Activated CD8-positive, alpha-beta memory T cell treated with anti-CD3 and anti-CD28 coated beads, Interleukin-2, amount 10 ng/mL, durations not matched to agents 7 days and 5 days (primary cell): Measurements from ENCODE around the gene RBM14. TPM values are rescaled to one million over a fixed set of nuclear protein-coding genes. Genes with fewer than 3 reads are reported as not detected.
"Not testable (repeated sequence)": the region's sequence is repeated elsewhere in the genome, so short reads cannot be mapped to it uniquely, and the experiment has no call there.

ENCODE experiments used
- ATAC-seq: fragments of 150-1000 bp; cut with Tn5 transposase; one replicate; pipeline ENCODE4 v1.10.0; 2021; ENCODE audit warnings: moderate library complexity
- CTCF ChIA-PET: fragments of 350-600 bp; sonication (Branson Sonifier 250); formaldehyde crosslinking; loops from one replicate; lab custom pipeline; 2021; ENCODE audit warnings: antibody characterized with exemption; lab: Charles Lee
- DNase-seq: peaks from one replicate; pipeline ENCODE4 v3.0.0-alpha.2; 2020
- H3K27ac Mint-ChIP-seq: one replicate; pipeline ENCODE4 v1.8.0; 2021; ENCODE audit warnings: mild to moderate bottlenecking, mixed read lengths
- H3K27me3 Mint-ChIP-seq: one replicate; pipeline ENCODE4 v1.8.0; 2021; ENCODE audit warnings: mixed read lengths
- H3K36me3 Mint-ChIP-seq: one replicate; pipeline ENCODE4 v1.8.0; 2021; ENCODE audit warnings: mild to moderate bottlenecking, mixed read lengths
- H3K4me1 Mint-ChIP-seq: one replicate; pipeline ENCODE4 v1.8.0; 2021; ENCODE audit warnings: mixed read lengths
- H3K4me3 Mint-ChIP-seq: one replicate; pipeline ENCODE4 v1.8.0; 2021; ENCODE audit warnings: mild to moderate bottlenecking, moderate library complexity, mixed read lengths
- H3K9me3 Mint-ChIP-seq: one replicate; pipeline ENCODE4 v1.8.0; 2022; ENCODE audit warnings: low read depth, mixed read lengths
- total RNA-seq, 2 experiments: library from RNA; stranded (reverse); gene quantifications; one replicate each; pipeline ENCODE4 v1.2.3, GENCODE V29; 2021

The RBM14 gene
- total RNA-seq, 2 experiments from 2014 or later, result 152 to 176 TPM

- H3K9me3 Mint-ChIP-seq, result peaks cover 6% of the 10 kb centered on the region
- H3K36me3 Mint-ChIP-seq, result peaks cover 4% of the 10 kb centered on the region
- H3K4me1 Mint-ChIP-seq, result no peaks in the 10 kb centered on the region
- no peak for DNase-seq
- CTCF ChIA-PET, result interaction anchor here (0.8 kb wide), 1 partner anchor 93 kb away, joined by 3 read pairs; no protein-coding TSS in a partner anchor
- H3K27ac Mint-ChIP-seq, result no peak overlapping the region
- H3K4me3 Mint-ChIP-seq, result no peak overlapping the region
- peaks cover 8% of the 10 kb centered on the region for H3K27me3 Mint-ChIP-seq
- ATAC-seq, result no peak
Measured at GRCh38 chr11:66586136-66586535, 30.3 kb upstream of the RBM14 start.

GRCh38 chr11:66589315-66589714 is 27.1 kb upstream of the RBM14 start:
- H3K4me1 Mint-ChIP-seq, result peaks cover 15% of the 10 kb centered on the region
- not testable (repeated sequence) for H3K27me3 Mint-ChIP-seq, H3K36me3 Mint-ChIP-seq, H3K9me3 Mint-ChIP-seq, H3K4me3 Mint-ChIP-seq, DNase-seq, H3K27ac Mint-ChIP-seq, ATAC-seq
- CTCF ChIA-PET, result interaction anchor here (1.4 to 4.2 kb wide), 2 partner anchors 10 to 70 kb away, joined by 3 to 33 read pairs; no protein-coding TSS in a partner anchor

DNA sequence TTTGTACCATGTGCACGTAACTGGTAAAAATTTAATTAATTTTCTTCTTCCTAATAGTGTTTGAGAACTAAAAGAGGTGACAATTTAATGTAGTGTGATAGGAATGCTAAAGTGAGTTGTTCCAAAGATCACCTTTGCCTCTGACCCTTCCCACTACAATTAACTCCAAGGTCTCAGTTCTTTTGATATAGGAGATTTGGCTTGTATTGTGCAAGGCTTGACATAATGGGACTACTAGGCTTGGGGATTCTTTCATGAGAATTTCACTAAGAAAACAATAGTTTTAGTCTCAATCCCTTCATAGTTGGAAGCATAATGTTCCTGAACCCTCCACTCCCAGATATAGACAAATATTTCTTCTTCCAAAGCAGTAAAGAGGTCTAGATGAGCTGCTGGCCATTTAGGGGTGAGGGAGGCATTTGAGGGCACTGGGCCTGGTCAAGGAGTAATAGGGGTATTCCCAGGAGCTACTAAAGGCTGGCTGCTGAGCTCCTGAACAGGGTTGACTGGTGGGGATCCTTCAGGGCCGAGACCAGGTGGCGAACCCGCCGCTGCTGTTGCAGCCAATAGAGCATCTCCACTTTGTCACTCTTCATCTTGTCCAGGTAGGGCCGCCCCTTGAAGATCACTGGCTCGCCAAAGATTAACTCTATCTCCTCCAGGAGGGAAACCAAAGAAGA is 26.3 kb upstream of the RBM14 start:
- Mint-ChIP-seq H3K4me1 (peaks cover 22% of the 10 kb centered on the region), H3K4me3 (no peak overlapping the region), H3K9me3 (no peaks in the 10 kb centered on the region), H3K36me3 (no peaks in the 10 kb centered on the region), H3K27me3 (peaks cover 9% of the 10 kb centered on the region), H3K27ac (no peak overlapping the region)
- CTCF ChIA-PET, result interaction anchor here (1.0 to 6.2 kb wide), 5 partner anchors 11 to 105 kb away, joined by 3 to 60 read pairs (median 11); partner anchors contain the start of genes RBM14 and RBM4B
- DNase-seq (no peak), ATAC-seq (no peak)

DNA sequence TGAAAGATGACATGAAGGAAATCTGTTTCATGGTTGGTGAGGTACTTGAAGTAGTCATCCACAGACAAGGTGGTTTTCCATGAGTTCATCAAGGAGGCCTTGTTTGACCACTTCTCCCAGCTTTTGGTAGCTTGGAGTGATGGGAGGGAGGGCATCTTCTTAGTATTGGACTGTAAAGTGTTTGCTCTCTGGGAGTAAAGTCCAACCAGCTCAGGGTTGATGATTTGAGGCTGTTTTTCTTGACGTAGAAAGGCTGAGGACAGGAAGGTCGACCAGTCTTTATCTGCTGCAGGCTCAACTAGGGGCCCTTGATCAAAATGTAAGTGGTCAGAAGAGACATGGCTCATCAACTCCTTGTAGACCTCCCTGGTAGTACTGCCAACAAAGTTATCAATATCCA is 25.3 kb upstream of the RBM14 start:
- DNase-seq, result no peak
- CTCF ChIA-PET, result interaction anchor here (1.0 to 6.2 kb wide), 5 partner anchors 12 to 104 kb away, joined by 3 to 60 read pairs (median 11); partner anchors contain the start of genes RBM14 and RBM4B
- no peak for ATAC-seq
- peaks cover 28% of the 10 kb centered on the region for H3K4me1 Mint-ChIP-seq
- no peak overlapping the region for H3K4me3 Mint-ChIP-seq
- peaks cover 9% of the 10 kb centered on the region for H3K27me3 Mint-ChIP-seq
- H3K36me3 Mint-ChIP-seq, result no peaks in the 10 kb centered on the region
- no peaks in the 10 kb centered on the region for H3K9me3 Mint-ChIP-seq
- H3K27ac Mint-ChIP-seq, result no peak overlapping the region

DNA sequence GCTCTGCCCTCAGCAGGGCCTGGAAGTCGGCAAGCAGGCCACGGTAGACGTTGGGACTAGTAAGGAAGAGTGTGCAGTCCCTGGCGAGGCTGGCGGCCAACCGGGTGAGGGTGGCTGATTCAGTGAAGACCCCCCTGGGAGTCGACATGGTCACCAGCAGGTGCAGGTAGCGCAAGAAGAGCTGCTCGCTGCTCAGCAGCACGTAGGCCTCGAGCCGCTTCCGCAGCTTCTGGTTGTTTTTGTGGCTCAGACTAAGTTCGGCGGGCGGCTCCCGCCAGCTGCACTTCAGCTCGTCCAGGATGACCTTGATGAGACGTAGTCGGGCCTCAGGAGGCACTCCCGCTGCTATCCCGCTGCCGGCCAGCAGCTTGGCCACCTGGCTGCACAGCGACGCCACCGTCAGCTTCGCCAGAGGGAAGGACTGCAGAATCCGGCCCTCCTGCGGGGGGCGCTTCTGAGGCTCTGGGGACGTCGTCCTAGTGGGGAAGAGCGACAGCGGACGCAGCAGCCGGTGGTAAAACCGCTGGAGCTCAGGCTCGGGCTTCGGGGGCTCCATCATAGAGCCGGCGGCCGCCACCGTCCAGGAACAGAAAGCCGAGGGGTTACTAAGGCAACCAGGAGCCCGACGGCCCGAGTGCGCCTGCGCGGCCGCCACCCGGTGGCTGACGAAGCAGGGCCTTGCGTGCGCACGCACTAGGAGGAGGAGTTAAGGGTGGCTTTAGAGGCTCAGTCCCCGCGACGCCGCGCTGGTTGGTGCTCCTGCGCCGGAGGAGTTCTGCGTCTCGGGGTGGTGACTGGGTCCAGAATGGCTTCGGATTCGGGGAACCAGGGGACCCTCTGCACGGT is 23.8 kb upstream of the RBM14 start, which contains the start of the genes CCDC87 and CCS:
CCDC87 (minus strand) TSS at position 607 of the 846 bp plus-strand sequence; CDS start at position 559, 48 bp downstream.
CCS (plus strand) TSS at position 729 of the 846 bp plus-strand sequence; CDS start at position 806, 77 bp downstream.
- Mint-ChIP-seq H3K36me3 (no peaks in the 10 kb centered on the region), H3K4me3 (peak within 1 kb of the TSS; percentile 94), H3K27me3 (peaks cover 6% of the 10 kb centered on the region), H3K27ac (peak within 1 kb of the TSS; percentile 96), H3K4me1 (peaks cover 28% of the 10 kb centered on the region), H3K9me3 (no peaks in the 10 kb centered on the region)
- DNase-seq (peak; percentile 99), ATAC-seq (peak; percentile 98)
- CTCF ChIA-PET, result interaction anchor here (0.6 to 6.2 kb wide), 15 partner anchors 14 to 86 kb away, joined by 3 to 60 read pairs (median 4); partner anchors contain the start of genes ACTN3, RBM14, RBM4 and RBM4B

DNA sequence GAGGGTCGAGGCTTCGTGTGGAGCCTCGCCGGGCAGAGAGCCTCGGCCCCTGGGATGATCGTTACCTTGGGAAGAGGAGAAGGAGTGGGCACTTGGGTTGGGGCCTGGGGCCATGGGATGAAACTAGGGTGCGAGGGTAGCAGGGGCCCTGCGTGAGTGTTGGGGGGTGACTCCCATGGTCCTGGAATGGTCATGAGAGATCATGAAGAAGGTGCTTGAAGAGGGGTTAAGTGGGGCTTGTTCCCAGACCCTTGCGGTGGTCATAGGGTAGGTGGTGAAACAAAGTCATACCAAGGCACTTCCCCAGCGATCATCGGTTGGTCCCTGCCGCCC is 23.2 kb upstream of the RBM14 start:
- peaks cover 28% of the 10 kb centered on the region for H3K4me1 Mint-ChIP-seq
- H3K27ac Mint-ChIP-seq, result peak overlapping the region; percentile 96
- no peak for DNase-seq
- peak overlapping the region; percentile 94 for H3K4me3 Mint-ChIP-seq
- H3K36me3 Mint-ChIP-seq, result no peaks in the 10 kb centered on the region
- H3K27me3 Mint-ChIP-seq, result peaks cover 6% of the 10 kb centered on the region
- CTCF ChIA-PET, result interaction anchor here (0.8 to 6.2 kb wide), 14 partner anchors 14 to 85 kb away, joined by 3 to 60 read pairs (median 4); partner anchors contain the start of genes ACTN3, RBM14, RBM4 and RBM4B
- H3K9me3 Mint-ChIP-seq, result no peaks in the 10 kb centered on the region
- no peak for ATAC-seq

GRCh38 chr11:66593650-66594049 is 22.8 kb upstream of the RBM14 start:
- ATAC-seq (no peak), DNase-seq (no peak)
- Mint-ChIP-seq H3K4me3 (peak overlapping the region; percentile 94), H3K27ac (peak overlapping the region; percentile 96), H3K4me1 (peaks cover 28% of the 10 kb centered on the region), H3K36me3 (no peaks in the 10 kb centered on the region), H3K9me3 (no peaks in the 10 kb centered on the region), H3K27me3 (peaks cover 6% of the 10 kb centered on the region)
- CTCF ChIA-PET, result interaction anchor here (1.3 to 6.2 kb wide), 6 partner anchors 13 to 85 kb away, joined by 3 to 60 read pairs (median 5); partner anchors contain the start of genes RBM14 and RBM4B

GRCh38 chr11:66595245-66595904 is 21.1 kb upstream of the RBM14 start:
- ATAC-seq (no peak), DNase-seq (no peak)
- Mint-ChIP-seq H3K9me3 (no peaks in the 10 kb centered on the region), H3K36me3 (peaks cover under 1% of the 10 kb centered on the region), H3K27ac (peak overlapping the region; percentile 75), H3K4me1 (peaks cover 28% of the 10 kb centered on the region), H3K27me3 (peaks cover 6% of the 10 kb centered on the region), H3K4me3 (peak overlapping the region; percentile 42)
- CTCF ChIA-PET, result interaction anchor here (0.9 to 6.2 kb wide), 4 partner anchors 14 to 83 kb away, joined by 3 to 60 read pairs (median 4); partner anchors contain the start of gene RBM4B

- Mint-ChIP-seq H3K27ac (no peak overlapping the region), H3K9me3 (no peaks in the 10 kb centered on the region), H3K4me3 (no peak overlapping the region), H3K36me3 (peaks cover 6% of the 10 kb centered on the region), H3K4me1 (peaks cover 14% of the 10 kb centered on the region), H3K27me3 (no peaks in the 10 kb centered on the region)
- no peak for DNase-seq
- CTCF ChIA-PET, result no interaction called here
- ATAC-seq, result no peak
Measured at GRCh38 chr11:66598993-66599392, 17.4 kb upstream of the RBM14 start.

DNA sequence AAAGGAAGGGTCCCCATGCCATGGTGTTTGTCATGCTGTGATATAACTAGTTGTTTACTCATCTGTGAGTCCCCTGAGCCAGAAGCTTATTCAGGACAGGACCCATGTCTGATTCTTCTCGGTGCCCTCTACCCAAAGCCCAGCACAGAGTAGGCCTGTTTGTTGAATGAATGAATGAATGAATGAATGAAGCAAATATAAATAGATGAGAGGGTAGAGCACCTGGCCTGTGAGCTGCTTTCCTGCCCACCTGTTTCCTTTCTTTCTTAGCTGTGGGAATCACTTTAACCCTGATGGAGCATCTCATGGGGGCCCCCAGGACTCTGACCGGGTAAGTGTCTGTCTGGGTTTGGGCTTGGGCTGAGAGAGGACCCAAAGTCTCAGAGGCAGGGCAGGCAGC is 16.2 kb upstream of the RBM14 start:
- ATAC-seq, result no peak
- peaks cover 5% of the 10 kb centered on the region for H3K4me1 Mint-ChIP-seq
- H3K36me3 Mint-ChIP-seq, result peaks cover 7% of the 10 kb centered on the region
- no peaks in the 10 kb centered on the region for H3K9me3 Mint-ChIP-seq
- no peak overlapping the region for H3K27ac Mint-ChIP-seq
- DNase-seq, result no peak
- no peak overlapping the region for H3K4me3 Mint-ChIP-seq
- no peaks in the 10 kb centered on the region for H3K27me3 Mint-ChIP-seq
- CTCF ChIA-PET, result no interaction called here

GRCh38 chr11:66600631-66601233 is 15.7 kb upstream of the RBM14 start:
- Mint-ChIP-seq H3K36me3 (peaks cover 7% of the 10 kb centered on the region), H3K9me3 (no peaks in the 10 kb centered on the region), H3K4me1 (peaks cover under 1% of the 10 kb centered on the region), H3K27ac (no peak overlapping the region), H3K4me3 (no peak overlapping the region), H3K27me3 (no peaks in the 10 kb centered on the region)
- DNase-seq (no peak), ATAC-seq (no peak)
- CTCF ChIA-PET, result no interaction called here

DNA sequence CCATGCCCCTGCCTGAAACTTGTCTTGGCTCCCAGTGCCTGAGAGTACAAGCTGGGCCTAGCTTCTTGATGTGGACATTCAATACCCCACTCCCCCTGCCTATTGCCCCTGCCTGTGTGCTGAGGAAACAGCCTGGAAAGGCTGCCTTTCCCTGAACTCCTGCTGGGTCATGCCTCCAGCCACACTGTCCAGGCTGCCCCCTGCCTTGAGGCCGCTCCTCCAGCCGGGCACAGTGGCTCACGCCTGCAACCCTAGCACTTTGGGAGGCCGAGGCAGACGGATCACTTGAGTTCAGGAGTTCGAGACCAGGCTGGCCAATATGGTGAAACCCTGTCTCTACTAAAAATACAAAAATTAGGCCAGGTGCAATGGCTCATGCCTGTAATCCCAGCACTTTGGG is 13.4 kb upstream of the RBM14 start:
- H3K27ac Mint-ChIP-seq, result no peak overlapping the region
- no peaks in the 10 kb centered on the region for H3K9me3 Mint-ChIP-seq
- ATAC-seq, result no peak
- no peak for DNase-seq
- CTCF ChIA-PET, result no interaction called here
- H3K4me1 Mint-ChIP-seq, result no peaks in the 10 kb centered on the region
- H3K27me3 Mint-ChIP-seq, result no peaks in the 10 kb centered on the region
- H3K4me3 Mint-ChIP-seq, result no peak overlapping the region
- peaks cover 7% of the 10 kb centered on the region for H3K36me3 Mint-ChIP-seq
